GM21423 (cell line): ENCODE measurements around the gene TNKS2.

ENCODE experiments used
- ATAC-seq: cut with Tn5 transposase; IDR thresholded peaks from one replicate; pipeline ENCODE4 v1.9.1; 2021; ENCODE audit warnings: mild to moderate bottlenecking, moderate library complexity; ENCODE audit not compliant: unreplicated experiment

Gene TNKS2

DNA sequence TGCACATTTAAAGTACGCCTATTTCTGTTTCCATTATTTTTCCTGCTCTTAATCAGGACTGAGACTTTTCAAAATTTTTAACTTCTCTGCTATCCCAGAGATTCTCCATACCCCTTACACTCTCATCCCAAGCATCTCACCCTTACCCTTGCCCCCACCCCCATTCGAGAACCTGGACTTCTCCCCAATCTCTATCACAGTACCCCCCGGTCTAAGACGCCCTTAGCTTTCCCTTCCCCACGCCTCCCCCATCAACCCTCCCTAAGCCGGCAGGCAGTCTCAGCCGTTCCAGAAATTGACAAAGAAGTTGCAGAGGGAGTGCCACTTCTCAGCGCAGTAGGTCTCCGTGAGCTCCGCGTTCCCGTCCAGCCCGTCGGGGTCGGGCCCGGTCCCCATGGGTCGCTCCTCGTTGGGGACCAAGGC lies 109.7 kb downstream of the TNKS2 start:
- ATAC-seq: no peak

DNA sequence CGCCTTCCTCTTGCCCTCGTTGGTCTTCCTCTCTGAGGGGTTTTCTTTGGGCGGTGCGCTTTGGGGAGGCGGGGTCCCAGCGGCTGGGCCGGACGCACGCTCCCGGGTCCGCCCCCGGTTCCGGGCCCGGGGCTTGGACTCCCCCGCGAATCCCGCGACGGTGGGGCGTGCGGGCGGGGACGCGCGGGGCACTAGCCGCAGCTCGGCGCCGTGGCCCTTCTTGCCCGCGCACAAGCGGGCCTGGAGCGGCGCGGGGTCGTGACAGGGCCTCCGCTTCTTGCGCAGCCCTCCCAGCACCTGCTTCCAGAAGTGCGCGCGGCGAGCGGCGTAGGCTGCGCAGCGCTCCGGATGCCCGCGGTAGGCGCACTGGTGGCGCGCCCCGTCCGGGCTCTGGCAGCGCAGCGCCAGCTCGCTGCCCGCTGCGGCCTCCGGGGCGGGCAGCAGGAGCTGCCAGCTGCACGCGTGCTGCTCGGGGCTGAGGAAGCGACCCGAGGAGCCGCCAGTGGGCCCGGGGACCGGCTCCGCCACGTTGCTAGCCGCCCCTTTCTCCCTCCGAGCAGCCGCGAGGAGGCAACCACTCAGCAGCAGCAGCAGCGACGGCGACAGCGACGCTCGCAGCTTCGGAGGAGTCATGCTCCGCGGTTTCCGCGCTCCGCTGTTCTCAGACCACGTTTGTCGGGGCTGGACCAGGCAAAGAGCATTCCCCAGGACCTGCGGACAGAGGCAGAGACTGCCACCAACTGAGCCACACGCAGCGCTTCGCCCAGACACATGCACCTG lies 110.3 kb downstream of the TNKS2 start:
- ATAC-seq: peak; percentile 88

DNA sequence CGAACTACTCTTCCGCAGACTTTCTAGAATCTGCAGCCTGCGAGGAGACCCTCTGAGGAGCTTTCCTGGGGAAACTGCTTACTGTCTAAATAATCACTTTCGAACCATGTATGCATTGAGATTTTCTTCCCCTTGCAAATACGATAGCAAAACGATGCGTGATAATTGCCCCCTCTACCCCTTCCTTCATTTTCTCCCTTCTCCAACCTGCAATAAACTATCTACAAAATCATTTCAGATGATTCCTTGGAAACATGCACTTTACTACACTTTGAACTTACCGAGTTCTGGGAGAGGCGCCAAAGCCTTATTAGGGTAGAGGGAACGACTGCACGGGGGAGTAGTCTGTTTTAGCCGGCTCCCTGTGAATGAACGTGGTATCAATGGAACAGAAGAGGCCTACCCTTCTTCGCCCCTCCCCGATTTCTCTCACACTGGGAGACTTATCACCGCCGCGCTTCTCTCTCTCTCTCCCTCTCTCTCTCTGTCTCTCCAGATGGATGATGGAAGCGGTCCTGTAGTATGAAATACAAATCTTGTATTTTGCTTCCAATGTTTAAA lies 111.0 kb downstream of the TNKS2 start, which contains the start of gene FGFBP3:
Gene FGFBP3, minus strand, starts transcription at position 370 of the 561 bp plus-strand sequence. CDS start 517 bp downstream, outside the sequence.
- ATAC-seq: no peak

DNA sequence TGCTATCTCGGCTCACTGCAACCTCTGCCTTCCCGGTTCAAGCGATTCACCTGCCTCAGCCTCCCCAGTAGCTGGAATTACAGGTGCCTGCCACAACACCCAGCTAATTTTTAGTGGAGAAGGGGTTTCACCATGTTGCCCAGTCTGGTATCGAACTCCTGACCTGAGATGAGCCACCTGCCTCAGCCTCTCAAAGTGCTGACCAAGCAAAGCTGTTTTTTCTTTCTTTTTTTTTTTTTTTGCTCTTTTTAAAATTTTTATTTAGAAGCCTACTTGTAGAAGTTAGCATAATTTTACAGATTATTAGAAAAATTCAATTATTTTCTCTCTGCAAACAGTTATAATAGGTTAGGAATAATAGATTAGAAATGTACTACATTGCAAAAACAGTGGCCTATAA lies 112.2 kb downstream of the TNKS2 start:
- no peak for ATAC-seq
